GM19455 (cell line): ENCODE results near the gene GPR161.

ENCODE experiments used
- ATAC-seq: cut with Tn5 transposase; IDR thresholded peaks from one replicate; pipeline ENCODE4 v1.9.1; 2021; ENCODE audit not compliant: unreplicated experiment

GPR161 gene

GRCh38 chr1:168050880-168051279 lies 85.8 kb downstream of the GPR161 start:
- ATAC-seq, result no peak

DNA sequence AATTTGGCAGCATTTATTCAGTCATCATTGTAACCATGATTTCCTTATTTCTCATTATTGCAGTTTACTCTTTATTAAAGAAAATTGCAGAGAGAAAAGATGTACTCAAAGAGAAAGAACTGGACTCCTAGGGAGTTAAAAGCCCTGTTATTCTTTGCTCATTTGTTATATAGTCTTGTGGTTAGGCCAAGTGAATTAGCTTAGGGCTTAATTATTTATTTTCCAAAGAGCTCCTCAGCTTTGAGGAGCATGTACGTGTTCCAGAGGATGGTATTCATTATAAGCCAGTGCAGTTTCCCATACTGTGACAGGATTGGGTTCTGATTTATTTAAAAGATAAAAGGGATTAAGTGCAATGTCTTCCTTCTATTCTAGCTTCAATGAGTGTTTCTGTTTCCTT lies 86.4 kb downstream of the GPR161 start:
- no peak for ATAC-seq

- no peak for ATAC-seq
Observed at GRCh38 chr1:168045311-168045710, 91.4 kb downstream of the GPR161 start.

DNA sequence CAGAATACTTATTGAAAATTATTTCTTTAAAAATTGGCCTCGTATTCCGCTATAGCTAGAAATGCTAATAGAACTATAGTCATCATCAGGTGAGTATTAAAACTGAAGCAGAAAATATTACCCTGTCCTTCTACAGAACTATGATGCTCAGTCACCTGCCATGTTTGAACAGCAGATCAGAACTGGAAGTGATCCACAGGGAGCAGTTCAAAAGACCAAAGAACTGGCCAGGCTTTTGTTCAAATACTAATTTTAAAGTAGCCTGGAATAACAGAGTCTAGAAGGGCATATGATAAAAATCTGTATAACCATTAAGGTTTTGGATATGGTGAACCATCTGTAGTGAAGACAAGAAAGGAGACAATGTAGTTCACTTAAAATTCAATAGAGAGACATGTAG lies 94.4 kb downstream of the GPR161 start:
- ATAC-seq, result no peak

- no peak for ATAC-seq
Observed at GRCh38 chr1:168035345-168035744, 101.4 kb downstream of the GPR161 start.

GRCh38 chr1:168032029-168032428 lies 104.7 kb downstream of the GPR161 start:
- no peak for ATAC-seq

DNA sequence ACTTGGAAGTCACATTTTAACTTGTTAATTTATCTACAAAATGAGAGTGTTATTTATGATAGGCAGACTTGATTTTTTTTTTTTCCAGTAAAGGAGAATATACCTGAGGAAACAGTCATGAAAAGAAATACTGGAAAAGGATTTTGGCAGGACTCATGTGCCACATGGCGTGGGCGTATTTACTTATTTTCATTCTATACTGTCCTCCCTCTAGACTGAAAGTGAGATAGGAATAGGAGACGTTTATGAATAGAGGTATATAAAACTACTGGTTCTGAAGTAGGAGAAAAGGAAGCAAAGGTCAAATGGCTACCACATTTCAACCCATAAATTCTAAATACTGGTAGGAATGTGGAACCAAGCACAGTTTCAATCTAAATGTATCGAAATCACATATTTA lies 105.1 kb downstream of the GPR161 start:
- ATAC-seq, result no peak

DNA sequence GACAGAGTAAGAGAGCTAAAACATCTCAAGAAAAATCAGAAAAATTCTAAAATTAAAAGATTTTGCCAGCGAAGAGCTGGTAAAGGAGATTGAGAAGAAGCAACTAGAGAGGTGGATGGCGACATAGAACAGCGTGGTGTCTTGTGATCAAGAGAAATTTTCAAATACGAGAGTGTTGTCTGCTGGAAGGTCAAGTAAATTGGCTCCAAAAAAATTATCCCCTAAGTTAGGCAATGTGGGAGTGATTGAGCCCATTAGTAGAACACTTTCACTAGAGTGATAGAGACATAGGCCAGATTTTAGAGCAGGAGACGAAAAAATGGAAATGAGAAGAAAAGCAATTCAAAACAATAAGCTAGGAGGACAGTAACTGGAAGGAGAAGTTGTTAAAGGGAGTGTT lies 105.5 kb downstream of the GPR161 start:
- ATAC-seq, result no peak
